SK-N-SH (cell line): Measurements from ENCODE around the gene IL10RB. TPM values are rescaled to one million over a fixed set of nuclear protein-coding genes. Genes with fewer than 3 reads are reported as not detected.

Experiments used
- CTCF ChIA-PET: fragments of 300-600, 350-600 bp; formaldehyde crosslinking; extraction: SDS; loops from one replicate; lab custom pipeline; 2021; lab: Yijun Ruan, JAX
- POLR2A ChIA-PET: fragments of 350-600 bp; sonication (Branson Sonifier 250); formaldehyde crosslinking; extraction: SDS; loops from one replicate; lab custom pipeline; 2020; ENCODE audit warnings: antibody characterized with exemption, inconsistent platforms; lab: Yijun Ruan, JAX
- DNase-seq: peaks from one replicate; pipeline ENCODE4 v3.0.0; 2012
- H2AFZ ChIP-seq: fragments of 200-600 bp; sonication (generic); 2 replicates; pipeline ENCODE4 v1.8.1; 2016; ENCODE audit warnings: antibody characterized with exemption, mild to moderate bottlenecking, low read depth
- H3F3A ChIP-seq: fragments of 200-600 bp; sonication (generic); replicated peaks from 2 replicates; pipeline ENCODE3; 2016; ENCODE audit warnings: antibody characterized with exemption, mild to moderate bottlenecking; ENCODE audit not compliant: insufficient read depth
- H3K27ac ChIP-seq, 2 experiments: fragments of 200-500 bp in 1 of 2; fragments of 200-600 bp in 1 of 2; sonication (Bioruptor generic) in 1 of 2; sonication (generic), shearing (Covaris generic) in 1 of 2; 2 replicates each; pipeline versions ENCODE4 v1.5.1 to v1.6.1; 2014 to 2016; ENCODE audit warnings: low read depth in 2 of 2, inconsistent platforms in 1 of 2, low read length in 1 of 2, mild to moderate bottlenecking in 1 of 2, mixed read lengths in 1 of 2
- H3K27me3 ChIP-seq: fragments of 200-600 bp; sonication (generic), shearing (Covaris generic); 2 replicates; pipeline ENCODE4 v1.6.1; 2016; ENCODE audit warnings: mixed run types; ENCODE audit not compliant: insufficient read depth
- H3K36me3 ChIP-seq, 2 experiments: fragments of 200-500 bp in 1 of 2; fragments of 200-600 bp in 1 of 2; sonication (Bioruptor generic) in 1 of 2; sonication (generic) in 1 of 2; replicated peaks in 1 of 2; 2 replicates each; pipeline versions ENCODE3 to v1.5.1; 2014 to 2016; ENCODE audit warnings: low read length in 1 of 2, mild to moderate bottlenecking in 1 of 2; ENCODE audit not compliant: insufficient read depth in 2 of 2, control insufficient read depth in 1 of 2
- H3K4me1 ChIP-seq, 2 experiments: fragments of 200-500 bp in 1 of 2; fragments of 200-600 bp in 1 of 2; sonication (Bioruptor generic) in 1 of 2; sonication (generic), shearing (Covaris generic) in 1 of 2; 2 replicates each; pipeline versions ENCODE4 v1.5.1 to v1.6.1; 2014 to 2016; ENCODE audit warnings: low read depth in 1 of 2, low read length in 1 of 2, mixed run types in 1 of 2; ENCODE audit not compliant: insufficient read depth in 2 of 2, control insufficient read depth in 1 of 2
- H3K4me2 ChIP-seq: fragments of 200-600 bp; sonication (generic), shearing (Covaris generic); 2 replicates; pipeline ENCODE4 v1.6.1; 2017; ENCODE audit warnings: mixed run types
- H3K4me3 ChIP-seq, 2 experiments: fragments of 200-500 bp in 1 of 2; fragments of 200-600 bp in 1 of 2; sonication (Bioruptor generic) in 1 of 2; sonication (generic), shearing (Covaris generic) in 1 of 2; 2 replicates each; pipeline versions ENCODE4 v1.5.1 to v1.8.1; 2014 to 2016; ENCODE audit warnings: low read depth in 2 of 2, inconsistent platforms in 1 of 2, low read length in 1 of 2, mild to moderate bottlenecking in 1 of 2, mixed read lengths in 1 of 2, moderate library complexity in 1 of 2
- H3K79me2 ChIP-seq: fragments of 200-600 bp; sonication (generic); 2 replicates; pipeline ENCODE4 v1.8.1; 2017; ENCODE audit warnings: mild to moderate bottlenecking; ENCODE audit not compliant: insufficient read depth
- H3K9ac ChIP-seq: fragments of 200-600 bp; sonication (generic); 2 replicates; pipeline ENCODE4 v1.6.1; 2017; ENCODE audit warnings: mixed run types
- H3K9me2 ChIP-seq: fragments of 200-600 bp; sonication (generic); 2 replicates; pipeline ENCODE4 v1.6.1; 2017; ENCODE audit warnings: mixed run types
- H3K9me3 ChIP-seq: fragments of 200-600 bp; sonication (generic); 2 replicates; pipeline ENCODE4 v1.6.1; 2017; ENCODE audit warnings: mixed run types, mild to moderate bottlenecking, moderate library complexity
- H4K20me1 ChIP-seq: fragments of 200-600 bp; sonication (generic); 2 replicates; pipeline ENCODE4 v1.6.1; 2017; ENCODE audit warnings: mild to moderate bottlenecking, mixed run types; ENCODE audit not compliant: insufficient read depth
- CTCF ChIP-seq: fragments of 200-600 bp; sonication (generic); IDR thresholded peaks from 2 replicates; pipeline ENCODE4 v1.6.1; 2017; ENCODE audit warnings: antibody characterized with exemption, mild to moderate bottlenecking, moderate library complexity
- EP300 ChIP-seq, 2 experiments: IDR thresholded peaks; 2 replicates each; pipeline versions ENCODE4 v1.4.0 to v1.6.1; 2012; ENCODE audit warnings: borderline replicate concordance in 1 of 2, low read depth in 1 of 2, low read length in 1 of 2
- FOSL2 ChIP-seq: IDR thresholded peaks from 2 replicates; pipeline ENCODE4 v1.4.0; 2012; ENCODE audit warnings: low read depth, mild to moderate bottlenecking, moderate library complexity, borderline replicate concordance
- GATA2 ChIP-seq: sonication (generic); formaldehyde crosslinking; IDR thresholded peaks from 2 replicates; pipeline ENCODE4 v1.5.0; 2020; ENCODE audit warnings: mild to moderate bottlenecking, missing genetic modification reagents
- NFIC ChIP-seq: IDR thresholded peaks from 2 replicates; pipeline ENCODE4 v1.4.0; 2012; ENCODE audit warnings: borderline replicate concordance
- POLR2AphosphoS5 ChIP-seq: IDR thresholded peaks from 2 replicates; pipeline ENCODE4 v1.6.1; 2012; ENCODE audit warnings: low read depth, low read length
- RAD21 ChIP-seq: IDR thresholded peaks from 2 replicates; pipeline ENCODE4 v1.6.1; 2012; ENCODE audit warnings: mild to moderate bottlenecking, low read length
- RCOR1 ChIP-seq: fragments of 150-350 bp; IDR thresholded peaks from 2 replicates; pipeline ENCODE4 v1.6.1; 2017; ENCODE audit warnings: antibody characterized with exemption, low read length
- RXRA ChIP-seq: IDR thresholded peaks from 2 replicates; pipeline ENCODE4 v1.4.0; 2012; ENCODE audit warnings: low read depth, mild to moderate bottlenecking, borderline replicate concordance
- SIN3A ChIP-seq: IDR thresholded peaks from 2 replicates; pipeline ENCODE4 v1.6.1; 2012; ENCODE audit warnings: low read depth, mild to moderate bottlenecking, low read length, moderate library complexity, borderline replicate concordance
- SMC3 ChIP-seq: IDR thresholded peaks from 2 replicates; pipeline ENCODE4 v1.6.1; 2012; ENCODE audit warnings: low read depth, low read length, improper control_type of control experiment
- TCF12 ChIP-seq: IDR thresholded peaks from 2 replicates; pipeline ENCODE4 v1.4.0; 2012
- WGBS: methylation state at CpG from one replicate; pipeline ENCODE4 v1.1.6; 2017; ENCODE audit warnings: low lambda C conversion rate; 5-methylcytosine and 5-hydroxymethylcytosine counted together
- polyA plus RNA-seq, 3 experiments: library from polyadenylated mRNA; depleted of rRNA; stranded (reverse); fragments of >200 nt; gene quantifications; 2 replicates each; pipeline ENCODE4 v1.2.3, GENCODE V29; 2012
- TF ChIP-seq, protein P1 (sequence below): IDR thresholded peaks from 2 replicates; pipeline ENCODE4 v1.4.0; 2012; ENCODE audit warnings: low read depth, borderline replicate concordance
- TF ChIP-seq, protein P2 (sequence below): IDR thresholded peaks from 2 replicates; pipeline ENCODE4 v1.6.1; 2012; ENCODE audit warnings: mild to moderate bottlenecking, low read depth, low read length, moderate library complexity

Gene IL10RB
- polyA plus RNA-seq, 1 of the 3 experiments (the other 2 are of a cell fraction): 20.1 TPM

DNA sequence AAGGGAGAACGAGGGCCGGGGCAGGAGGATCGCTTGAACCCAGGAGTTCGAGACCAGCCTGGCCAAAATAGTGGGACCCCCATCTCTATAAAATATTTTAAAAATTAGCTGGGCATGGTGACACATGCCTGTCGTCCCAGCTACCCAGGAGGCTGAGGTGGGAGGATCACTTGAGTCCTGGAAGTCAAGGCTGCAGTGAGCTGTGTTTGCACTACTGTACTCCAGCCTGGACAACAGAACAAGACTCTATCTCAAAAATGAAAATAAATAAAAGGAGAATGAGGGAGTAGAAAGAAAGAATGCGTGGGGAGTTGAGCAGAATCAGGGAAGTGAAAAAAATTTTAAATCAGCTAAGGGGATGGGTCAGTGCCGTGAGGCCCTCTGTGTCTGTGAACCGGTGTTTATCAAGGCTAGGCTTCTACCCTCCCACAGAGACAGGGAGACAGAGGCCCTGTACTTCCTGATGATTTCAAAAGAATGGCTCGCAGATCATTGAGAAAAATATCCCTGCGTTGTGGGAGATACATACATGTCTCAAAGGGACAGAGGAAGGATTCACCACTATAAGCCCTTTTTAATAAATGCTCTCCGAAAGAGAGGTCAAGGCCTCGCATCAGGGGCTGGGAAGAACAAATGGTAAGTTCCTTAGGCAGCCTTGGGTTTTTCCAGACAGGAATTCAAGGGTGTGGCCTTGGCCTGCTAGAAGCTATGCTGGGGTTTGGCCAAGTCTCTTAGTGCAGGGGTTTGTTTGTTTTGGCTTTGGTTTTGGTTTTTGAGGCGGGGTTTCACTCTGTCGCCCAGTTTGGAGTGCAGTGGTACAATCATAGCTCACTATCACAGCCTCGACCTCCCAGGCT, 20.7 kb downstream of the IL10RB start:
- H3K9ac ChIP-seq: no peak overlapping the region
- POLR2A ChIA-PET: no interaction called here
- H4K20me1 ChIP-seq: no peaks in the 10 kb centered on the region
- no peaks in the 10 kb centered on the region for H3K9me2 ChIP-seq
- DNase-seq: no peak
- TF ChIP-seq EP300 (IDR thresholded peaks at IDR 0.05; ENCODE audit: borderline replicate concordance in 1 of 2, low read depth in 1 of 2, low read length in 1 of 2) (no peak), RCOR1 (no peak), RXRA (no peak), SMC3 (no peak), CTCF (no peak), TCF12 (no peak), GATA2 (CRISPR knock-in tag) (no peak)
- TF ChIP-seq, protein P1, sequence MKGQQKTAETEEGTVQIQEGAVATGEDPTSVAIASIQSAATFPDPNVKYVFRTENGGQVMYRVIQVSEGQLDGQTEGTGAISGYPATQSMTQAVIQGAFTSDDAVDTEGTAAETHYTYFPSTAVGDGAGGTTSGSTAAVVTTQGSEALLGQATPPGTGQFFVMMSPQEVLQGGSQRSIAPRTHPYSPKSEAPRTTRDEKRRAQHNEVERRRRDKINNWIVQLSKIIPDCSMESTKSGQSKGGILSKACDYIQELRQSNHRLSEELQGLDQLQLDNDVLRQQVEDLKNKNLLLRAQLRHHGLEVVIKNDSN: no peak
- H3F3A ChIP-seq: no peaks in the 10 kb centered on the region
- WGBS: 90% methylated on average over 15 of the region's 15 CpGs
- H2AFZ ChIP-seq: no peak overlapping the region
- CTCF ChIA-PET: no interaction called here
- no peaks in the 10 kb centered on the region for H3K4me1 ChIP-seq
- no peak overlapping the region for H3K27ac ChIP-seq
- H3K9me3 ChIP-seq: no peaks in the 10 kb centered on the region
- no peak overlapping the region for H3K4me2 ChIP-seq
- H3K79me2 ChIP-seq: no peaks in the 10 kb centered on the region
- no peak overlapping the region for H3K4me3 ChIP-seq
- H3K27me3 ChIP-seq: no peaks in the 10 kb centered on the region
- H3K36me3 ChIP-seq: peaks cover 6 to 8% of the 10 kb centered on the region in 2 experiments

GRCh38 chr21:33289199-33289819, 23.1 kb downstream of the IL10RB start:
- Histone ChIP-seq H3K4me3 (no peak overlapping the region), H3K9me3 (no peaks in the 10 kb centered on the region), H3K9me2 (no peaks in the 10 kb centered on the region), H2AFZ (no peak overlapping the region), H4K20me1 (no peaks in the 10 kb centered on the region), H3K36me3 (no peaks in the 10 kb centered on the region), H3K27ac (no peak overlapping the region), H3K9ac (no peak overlapping the region), H3K4me2 (no peak overlapping the region), H3K4me1 (no peaks in the 10 kb centered on the region), H3K79me2 (no peaks in the 10 kb centered on the region), H3F3A (no peaks in the 10 kb centered on the region), H3K27me3 (no peaks in the 10 kb centered on the region)
- 90% methylated on average over 7 of the region's 11 CpGs for WGBS
- ChIA-PET POLR2A (no interaction called here), CTCF (interaction anchor here (0.9 to 1.1 kb wide), 2 partner anchors 9 to 156 kb away, joined by 3 read pairs; no protein-coding TSS in a partner anchor)
- DNase-seq: no peak
- TF ChIP-seq FOSL2 (no peak), SIN3A (no peak), POLR2AphosphoS5 (no peak), RAD21 (no peak), TCF12 (no peak), CTCF (no peak), NFIC (no peak)
- TF ChIP-seq, protein P2, sequence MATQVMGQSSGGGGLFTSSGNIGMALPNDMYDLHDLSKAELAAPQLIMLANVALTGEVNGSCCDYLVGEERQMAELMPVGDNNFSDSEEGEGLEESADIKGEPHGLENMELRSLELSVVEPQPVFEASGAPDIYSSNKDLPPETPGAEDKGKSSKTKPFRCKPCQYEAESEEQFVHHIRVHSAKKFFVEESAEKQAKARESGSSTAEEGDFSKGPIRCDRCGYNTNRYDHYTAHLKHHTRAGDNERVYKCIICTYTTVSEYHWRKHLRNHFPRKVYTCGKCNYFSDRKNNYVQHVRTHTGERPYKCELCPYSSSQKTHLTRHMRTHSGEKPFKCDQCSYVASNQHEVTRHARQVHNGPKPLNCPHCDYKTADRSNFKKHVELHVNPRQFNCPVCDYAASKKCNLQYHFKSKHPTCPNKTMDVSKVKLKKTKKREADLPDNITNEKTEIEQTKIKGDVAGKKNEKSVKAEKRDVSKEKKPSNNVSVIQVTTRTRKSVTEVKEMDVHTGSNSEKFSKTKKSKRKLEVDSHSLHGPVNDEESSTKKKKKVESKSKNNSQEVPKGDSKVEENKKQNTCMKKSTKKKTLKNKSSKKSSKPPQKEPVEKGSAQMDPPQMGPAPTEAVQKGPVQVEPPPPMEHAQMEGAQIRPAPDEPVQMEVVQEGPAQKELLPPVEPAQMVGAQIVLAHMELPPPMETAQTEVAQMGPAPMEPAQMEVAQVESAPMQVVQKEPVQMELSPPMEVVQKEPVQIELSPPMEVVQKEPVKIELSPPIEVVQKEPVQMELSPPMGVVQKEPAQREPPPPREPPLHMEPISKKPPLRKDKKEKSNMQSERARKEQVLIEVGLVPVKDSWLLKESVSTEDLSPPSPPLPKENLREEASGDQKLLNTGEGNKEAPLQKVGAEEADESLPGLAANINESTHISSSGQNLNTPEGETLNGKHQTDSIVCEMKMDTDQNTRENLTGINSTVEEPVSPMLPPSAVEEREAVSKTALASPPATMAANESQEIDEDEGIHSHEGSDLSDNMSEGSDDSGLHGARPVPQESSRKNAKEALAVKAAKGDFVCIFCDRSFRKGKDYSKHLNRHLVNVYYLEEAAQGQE: no peak
- TF ChIP-seq, protein P1: no peak
